ENCODE measurements around the gene RAD51B.
A peak's percentile ranks its signal among the peaks of the same experiment; 100 is the strongest.
"Not testable (repeated sequence)": the region's sequence is repeated elsewhere in the genome, so short reads cannot be mapped to it uniquely, and the experiment has no call there.

The RAD51B gene

DNA sequence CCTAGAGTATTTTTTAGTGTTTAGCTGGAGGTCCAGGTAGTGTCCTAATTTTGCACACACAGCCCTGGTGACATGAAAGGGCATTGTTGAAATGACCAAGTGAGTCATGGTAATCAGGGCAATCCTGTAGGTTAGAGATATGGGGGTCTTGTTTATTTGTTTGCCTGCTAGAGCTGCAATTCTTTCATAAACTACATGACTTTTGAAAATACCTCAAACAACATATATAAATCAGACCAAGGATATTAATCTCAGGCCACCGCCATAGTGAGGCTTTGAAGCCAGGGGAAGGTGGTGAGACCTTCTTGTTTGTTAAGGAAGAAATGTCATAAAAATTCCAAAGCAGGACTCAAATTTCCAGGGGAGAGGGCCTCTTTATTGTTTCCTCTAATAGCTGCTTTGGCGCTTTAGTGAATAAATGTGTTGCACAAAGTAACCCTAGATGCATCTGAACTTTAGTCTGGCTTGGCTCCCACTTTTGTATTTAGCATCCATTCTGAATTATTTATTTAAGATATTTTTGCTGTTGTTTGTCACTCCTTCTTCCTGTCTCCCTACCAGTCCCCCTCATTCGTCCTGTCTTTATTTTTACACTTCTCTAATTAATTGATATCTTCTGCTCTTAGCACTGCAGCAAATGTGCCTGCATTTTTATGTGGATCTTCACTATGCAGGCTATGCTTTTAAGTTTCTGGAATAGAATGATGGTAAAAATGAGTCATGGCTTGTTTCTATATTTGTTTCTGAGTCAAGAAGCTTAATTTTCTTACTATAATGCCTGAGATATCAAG lies 430.3 kb downstream of the RAD51B start:
- Histone ChIP-seq H3K4me1 (ENCODE audit: control insufficient read depth, low read depth, low read length) (peaks cover 73% of the 10 kb centered on the region), H3K27me3 (ENCODE audit: control insufficient read depth, insufficient read depth, low read length) (no peaks in the 10 kb centered on the region), H3K4me3 (ENCODE audit: low read length) (no peak overlapping the region), H3K9ac (ENCODE audit: low read length) (no peak overlapping the region), H3K27ac (ENCODE audit: low read length) (no peak overlapping the region), H3K36me3 (ENCODE audit: control insufficient read depth, low read depth, low read length) (no peaks in the 10 kb centered on the region), H3K9me3 (ENCODE audit: control insufficient read depth, low read depth, low read length) (no peaks in the 10 kb centered on the region)

GRCh38 chr14:68250927-68251768 lies 431.6 kb downstream of the RAD51B start:
- Histone ChIP-seq H3K4me1 (ENCODE audit: control insufficient read depth, low read depth, low read length) (peaks cover 77% of the 10 kb centered on the region), H3K27ac (ENCODE audit: low read length) (no peak overlapping the region), H3K4me3 (ENCODE audit: low read length) (no peak overlapping the region), H3K27me3 (ENCODE audit: control insufficient read depth, insufficient read depth, low read length) (no peaks in the 10 kb centered on the region), H3K36me3 (ENCODE audit: control insufficient read depth, low read depth, low read length) (no peaks in the 10 kb centered on the region), H3K9ac (ENCODE audit: low read length) (no peak overlapping the region), H3K9me3 (ENCODE audit: control insufficient read depth, low read depth, low read length) (no peaks in the 10 kb centered on the region)

DNA sequence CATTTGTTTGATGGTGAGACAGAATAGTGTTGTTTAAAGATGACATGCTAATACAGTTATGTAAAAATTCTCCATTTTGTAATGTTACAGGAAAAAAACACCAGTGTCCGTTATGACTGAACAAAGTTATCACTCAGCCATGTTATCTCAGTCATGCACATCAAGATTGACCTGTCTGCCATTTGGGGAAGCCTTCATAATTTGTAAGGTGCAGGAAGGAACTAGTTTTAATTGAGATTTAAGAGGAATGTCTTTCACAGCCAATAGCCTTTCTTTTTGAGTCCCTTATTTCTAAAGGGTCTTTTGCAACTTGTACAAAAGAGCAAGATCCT lies 432.2 kb downstream of the RAD51B start:
- no peaks in the 10 kb centered on the region for H3K27me3 ChIP-seq (ENCODE audit: control insufficient read depth, insufficient read depth, low read length)
- H3K27ac ChIP-seq (ENCODE audit: low read length) = no peak overlapping the region
- H3K4me3 ChIP-seq (ENCODE audit: low read length) = no peak overlapping the region
- H3K9ac ChIP-seq (ENCODE audit: low read length) = no peak overlapping the region
- no peaks in the 10 kb centered on the region for H3K36me3 ChIP-seq (ENCODE audit: control insufficient read depth, low read depth, low read length)
- no peaks in the 10 kb centered on the region for H3K9me3 ChIP-seq (ENCODE audit: control insufficient read depth, low read depth, low read length)
- H3K4me1 ChIP-seq (ENCODE audit: control insufficient read depth, low read depth, low read length) = peaks cover 77% of the 10 kb centered on the region

- H3K4me1 ChIP-seq (ENCODE audit: control insufficient read depth, low read depth, low read length) = peaks cover 65% of the 10 kb centered on the region
- no peaks in the 10 kb centered on the region for H3K36me3 ChIP-seq (ENCODE audit: control insufficient read depth, low read depth, low read length)
- H3K27me3 ChIP-seq (ENCODE audit: control insufficient read depth, insufficient read depth, low read length) = no peaks in the 10 kb centered on the region
- H3K9me3 ChIP-seq (ENCODE audit: control insufficient read depth, low read depth, low read length) = no peaks in the 10 kb centered on the region
- H3K9ac ChIP-seq (ENCODE audit: low read length) = no peak overlapping the region
- H3K4me3 ChIP-seq (ENCODE audit: low read length) = no peak overlapping the region
- H3K27ac ChIP-seq (ENCODE audit: low read length) = no peak overlapping the region
These were observed 433.7 kb downstream of the RAD51B start for GRCh38 chr14:68253160-68253780.

DNA sequence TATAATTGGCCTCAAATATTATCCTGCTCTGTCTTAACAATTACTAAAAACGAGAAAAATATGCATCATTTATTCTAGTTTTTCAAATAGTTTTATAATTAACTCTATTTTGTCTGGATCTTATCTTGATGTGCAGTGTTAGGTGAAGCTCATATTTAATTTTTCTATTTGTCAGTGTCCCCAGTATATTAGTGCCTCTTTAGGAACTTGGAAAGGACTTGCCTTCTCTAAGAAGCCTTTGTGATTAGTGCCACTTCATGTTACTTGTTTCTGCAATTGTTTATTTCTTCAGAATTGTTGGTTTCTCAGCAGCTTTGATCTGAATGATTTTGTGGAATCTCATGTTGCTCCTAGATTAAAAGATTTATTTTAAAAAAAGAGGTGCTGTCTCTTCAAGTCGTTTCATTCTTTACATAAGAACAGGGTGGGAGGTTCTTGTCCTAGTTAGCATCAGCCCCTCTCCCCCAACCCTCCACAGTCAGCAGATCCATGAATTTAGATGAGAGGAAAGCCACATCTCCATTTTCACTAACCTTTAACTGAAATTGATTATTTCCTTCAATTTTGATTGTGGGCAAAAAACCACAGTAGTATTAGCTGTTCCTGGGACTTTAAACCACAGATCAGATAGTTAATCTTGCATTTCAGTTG lies 434.4 kb downstream of the RAD51B start:
- Histone ChIP-seq H3K36me3 (ENCODE audit: control insufficient read depth, low read depth, low read length) (no peaks in the 10 kb centered on the region), H3K9ac (ENCODE audit: low read length) (no peak overlapping the region), H3K27me3 (ENCODE audit: control insufficient read depth, insufficient read depth, low read length) (no peaks in the 10 kb centered on the region), H3K9me3 (ENCODE audit: control insufficient read depth, low read depth, low read length) (no peaks in the 10 kb centered on the region), H3K4me1 (ENCODE audit: control insufficient read depth, low read depth, low read length) (peaks cover 66% of the 10 kb centered on the region), H3K27ac (ENCODE audit: low read length) (no peak overlapping the region), H3K4me3 (ENCODE audit: low read length) (no peak overlapping the region)

DNA sequence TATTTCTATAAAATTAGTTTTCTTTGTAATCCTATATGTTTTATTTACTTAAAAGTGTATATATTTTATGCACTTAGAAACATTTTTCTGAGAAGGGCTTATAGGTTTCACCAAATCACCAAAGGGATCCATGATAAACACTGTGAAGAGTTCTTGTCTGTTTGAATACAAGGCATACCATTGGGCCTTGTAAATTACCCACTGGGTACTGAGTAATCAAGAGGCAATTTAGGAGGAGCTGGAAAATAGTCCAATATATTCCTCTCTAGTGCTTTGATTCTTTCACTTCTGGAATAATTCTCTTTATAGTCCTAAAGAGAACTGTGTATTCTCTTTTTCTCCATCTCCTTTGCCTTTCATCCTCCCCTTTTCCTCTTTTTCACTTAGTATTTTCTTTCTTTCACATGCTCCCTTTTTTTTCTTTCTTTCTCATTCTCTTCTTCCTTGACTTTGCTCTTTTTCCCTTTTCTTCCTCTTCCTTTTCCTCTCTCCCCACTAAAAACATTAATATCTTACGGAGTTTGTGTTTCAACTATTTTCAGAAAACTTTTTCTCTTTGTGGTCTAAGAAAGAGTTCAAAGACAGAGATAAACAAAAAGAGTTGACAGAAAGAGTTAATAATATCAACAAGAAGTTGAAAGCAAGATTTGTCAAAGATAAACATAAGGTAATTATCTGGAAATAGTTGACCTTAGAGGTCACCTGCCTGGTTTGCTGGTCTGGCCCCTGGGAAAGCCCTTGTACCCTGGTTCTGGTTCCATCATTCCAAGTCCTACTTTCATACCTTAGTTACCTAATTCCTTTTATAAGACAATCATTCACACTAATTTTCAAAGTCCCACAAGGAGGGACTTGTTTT lies 435.3 kb downstream of the RAD51B start:
- no peak overlapping the region for H3K9ac ChIP-seq (ENCODE audit: low read length)
- H3K27ac ChIP-seq (ENCODE audit: low read length) = no peak overlapping the region
- H3K27me3 ChIP-seq (ENCODE audit: control insufficient read depth, insufficient read depth, low read length) = no peaks in the 10 kb centered on the region
- H3K4me3 ChIP-seq (ENCODE audit: low read length) = no peak overlapping the region
- H3K4me1 ChIP-seq (ENCODE audit: control insufficient read depth, low read depth, low read length) = peaks cover 62% of the 10 kb centered on the region
- H3K9me3 ChIP-seq (ENCODE audit: control insufficient read depth, low read depth, low read length) = no peaks in the 10 kb centered on the region
- H3K36me3 ChIP-seq (ENCODE audit: control insufficient read depth, low read depth, low read length) = no peaks in the 10 kb centered on the region

- Histone ChIP-seq H3K27me3 (ENCODE audit: control insufficient read depth, insufficient read depth, low read length) (no peaks in the 10 kb centered on the region), H3K36me3 (ENCODE audit: control insufficient read depth, low read depth, low read length) (no peaks in the 10 kb centered on the region), H3K9me3 (ENCODE audit: control insufficient read depth, low read depth, low read length) (no peaks in the 10 kb centered on the region), H3K27ac (ENCODE audit: low read length) (no peak overlapping the region), H3K4me3 (ENCODE audit: low read length) (no peak overlapping the region), H3K4me1 (ENCODE audit: control insufficient read depth, low read depth, low read length) (peaks cover 68% of the 10 kb centered on the region), H3K9ac (ENCODE audit: low read length) (no peak overlapping the region)
These were observed 436.2 kb downstream of the RAD51B start for GRCh38 chr14:68255693-68256178.

GRCh38 chr14:68257969-68258368 lies 438.4 kb downstream of the RAD51B start:
- H3K4me1 ChIP-seq (ENCODE audit: control insufficient read depth, low read depth, low read length) = peaks cover 76% of the 10 kb centered on the region
- H3K4me3 ChIP-seq (ENCODE audit: low read length) = no peak overlapping the region
- no peak overlapping the region for H3K9ac ChIP-seq (ENCODE audit: low read length)
- no peaks in the 10 kb centered on the region for H3K27me3 ChIP-seq (ENCODE audit: control insufficient read depth, insufficient read depth, low read length)
- H3K9me3 ChIP-seq (ENCODE audit: control insufficient read depth, low read depth, low read length) = no peaks in the 10 kb centered on the region
- no peaks in the 10 kb centered on the region for H3K36me3 ChIP-seq (ENCODE audit: control insufficient read depth, low read depth, low read length)
- H3K27ac ChIP-seq (ENCODE audit: low read length) = no peak overlapping the region

- H3K27ac ChIP-seq (ENCODE audit: low read length) = peak overlapping the region; percentile 60
- not testable (repeated sequence) for H3K27me3 ChIP-seq (ENCODE audit: control insufficient read depth, insufficient read depth, low read length); H3K36me3 ChIP-seq (ENCODE audit: control insufficient read depth, low read depth, low read length); H3K4me3 ChIP-seq (ENCODE audit: low read length); H3K9me3 ChIP-seq (ENCODE audit: control insufficient read depth, low read depth, low read length); H3K9ac ChIP-seq (ENCODE audit: low read length)
- peaks cover 75% of the 10 kb centered on the region for H3K4me1 ChIP-seq (ENCODE audit: control insufficient read depth, low read depth, low read length)
These were observed 439.4 kb downstream of the RAD51B start for GRCh38 chr14:68258995-68259394.

DNA sequence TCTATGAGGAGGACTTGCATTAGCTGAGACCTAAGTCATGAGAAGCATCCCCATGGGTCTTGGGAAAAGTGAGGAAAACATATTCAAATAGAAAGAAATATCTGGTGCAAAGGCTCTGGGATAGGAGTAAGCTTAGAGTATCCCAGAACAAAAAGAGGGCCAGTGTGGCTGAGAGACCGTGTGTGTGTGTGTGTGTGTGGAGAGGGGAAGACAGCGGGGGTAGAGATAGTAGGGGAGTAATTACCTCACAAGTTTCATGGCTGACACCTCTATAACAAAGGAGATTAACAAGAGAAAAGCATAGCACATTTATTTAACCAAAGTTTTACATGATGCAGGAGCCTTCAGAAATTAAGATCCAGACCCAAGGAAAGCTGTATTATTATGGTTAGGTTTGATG lies 440.5 kb downstream of the RAD51B start:
- no peaks in the 10 kb centered on the region for H3K27me3 ChIP-seq (ENCODE audit: control insufficient read depth, insufficient read depth, low read length)
- H3K9ac ChIP-seq (ENCODE audit: low read length) = peak overlapping the region; percentile 35
- H3K4me3 ChIP-seq (ENCODE audit: low read length) = no peak overlapping the region
- peak overlapping the region; percentile 73 for H3K27ac ChIP-seq (ENCODE audit: low read length)
- H3K9me3 ChIP-seq (ENCODE audit: control insufficient read depth, low read depth, low read length) = no peaks in the 10 kb centered on the region
- no peaks in the 10 kb centered on the region for H3K36me3 ChIP-seq (ENCODE audit: control insufficient read depth, low read depth, low read length)
- H3K4me1 ChIP-seq (ENCODE audit: control insufficient read depth, low read depth, low read length) = peaks cover 74% of the 10 kb centered on the region

Data from iPS-18a (cell line).